ENCODE measurements around the gene SESN1.

SESN1 gene

DNA sequence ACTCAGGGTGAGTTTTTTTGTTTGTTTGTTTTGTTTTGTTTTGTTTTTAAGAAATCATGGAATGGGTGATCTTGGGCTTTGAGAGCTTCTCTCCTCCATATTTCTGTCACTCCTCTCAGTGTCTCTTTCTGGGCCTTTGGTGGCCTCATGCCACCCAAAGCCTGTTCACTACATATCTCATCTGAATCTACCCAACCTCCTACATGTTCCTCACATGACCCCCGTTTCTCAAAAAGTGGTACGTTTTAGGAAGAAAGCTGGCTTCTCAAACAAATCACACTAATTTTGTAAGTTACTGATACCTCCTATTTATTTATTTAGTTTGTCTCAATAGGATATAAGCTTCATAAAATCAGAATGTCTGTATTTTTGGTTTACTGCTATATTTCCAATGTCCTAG lies 80.0 kb downstream of the SESN1 start:
- H3K36me3 Mint-ChIP-seq (ENCODE audit: low read depth) = no peaks in the 10 kb centered on the region
- no peaks in the 10 kb centered on the region for H3K9me3 Mint-ChIP-seq
- peaks cover 13% of the 10 kb centered on the region for H3K4me1 Mint-ChIP-seq
- no peak for TF ChIP-seq CTCF (IDR thresholded peaks at IDR 0.05)
- H3K4me3 Mint-ChIP-seq = no peak overlapping the region
- H3K27me3 Mint-ChIP-seq (ENCODE audit: low read depth, poor library complexity) = no peaks in the 10 kb centered on the region
- DNase-seq = no peak
- H3K27ac Mint-ChIP-seq = no peak overlapping the region

GRCh38 chr6:109013656-109014305 lies 80.9 kb downstream of the SESN1 start:
- H3K9me3 Mint-ChIP-seq = no peaks in the 10 kb centered on the region
- H3K4me1 Mint-ChIP-seq = peaks cover 15% of the 10 kb centered on the region
- H3K36me3 Mint-ChIP-seq (ENCODE audit: low read depth) = no peaks in the 10 kb centered on the region
- no peak overlapping the region for H3K4me3 Mint-ChIP-seq
- TF ChIP-seq CTCF (IDR thresholded peaks at IDR 0.05) = no peak
- H3K27me3 Mint-ChIP-seq (ENCODE audit: low read depth, poor library complexity) = peaks cover under 1% of the 10 kb centered on the region
- no peak for DNase-seq
- no peak overlapping the region for H3K27ac Mint-ChIP-seq

GRCh38 chr6:109010705-109011102 lies 83.9 kb downstream of the SESN1 start:
- no peak overlapping the region for H3K27ac Mint-ChIP-seq
- peaks cover 3% of the 10 kb centered on the region for H3K27me3 Mint-ChIP-seq (ENCODE audit: low read depth, poor library complexity)
- no peaks in the 10 kb centered on the region for H3K9me3 Mint-ChIP-seq
- H3K36me3 Mint-ChIP-seq (ENCODE audit: low read depth) = no peaks in the 10 kb centered on the region
- peak overlapping the region; percentile 93 for H3K4me3 Mint-ChIP-seq
- DNase-seq = no peak
- TF ChIP-seq CTCF (IDR thresholded peaks at IDR 0.05) = no peak
- peaks cover 33% of the 10 kb centered on the region for H3K4me1 Mint-ChIP-seq

GRCh38 chr6:109009962-109010704 lies 84.5 kb downstream of the SESN1 start:
- Mint-ChIP-seq H3K27ac (no peak overlapping the region), H3K36me3 (ENCODE audit: low read depth) (no peaks in the 10 kb centered on the region), H3K4me1 (peaks cover 30% of the 10 kb centered on the region), H3K9me3 (no peaks in the 10 kb centered on the region), H3K4me3 (peak overlapping the region; percentile 93), H3K27me3 (ENCODE audit: low read depth, poor library complexity) (peaks cover 3% of the 10 kb centered on the region)
- no peak for TF ChIP-seq CTCF (IDR thresholded peaks at IDR 0.05)
- no peak for DNase-seq

DNA sequence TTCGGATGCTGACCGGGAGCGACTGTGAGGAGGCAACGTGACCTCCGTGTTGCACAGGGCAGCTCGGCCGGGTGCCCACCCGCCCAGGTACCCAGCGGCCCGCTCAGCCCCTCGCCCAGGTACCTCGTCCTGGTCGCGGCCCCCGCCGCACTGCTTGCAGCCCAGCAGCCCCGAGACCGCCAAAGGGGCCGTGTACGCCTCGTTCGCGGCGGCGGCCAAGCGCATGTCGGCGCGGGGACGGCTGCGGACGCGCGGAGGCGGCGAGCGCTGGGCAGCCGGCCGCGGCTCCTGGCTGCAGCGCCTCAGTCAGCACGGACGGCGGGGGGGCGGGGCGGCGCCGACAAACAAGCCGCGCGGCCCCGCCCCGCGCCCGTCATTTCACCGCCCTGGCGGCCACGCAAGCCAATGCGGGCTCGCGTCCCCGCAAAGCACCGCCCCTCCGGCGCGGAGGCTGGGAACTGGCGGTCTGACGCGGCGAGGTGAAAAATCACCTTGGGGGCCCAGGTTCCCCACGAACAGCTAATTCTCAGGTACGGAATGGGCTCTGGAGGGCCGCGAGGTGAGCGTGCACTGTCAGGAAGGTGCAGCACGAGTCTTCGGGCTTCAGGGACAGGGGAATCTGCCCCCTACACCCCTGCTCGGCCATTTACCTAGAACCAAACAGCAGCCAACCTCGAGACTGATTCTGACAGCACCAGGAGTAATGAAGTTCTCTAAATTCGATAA lies 85.2 kb downstream of the SESN1 start:
- Mint-ChIP-seq H3K9me3 (no peaks in the 10 kb centered on the region), H3K27ac (peak overlapping the region; percentile 82), H3K4me1 (peaks cover 29% of the 10 kb centered on the region), H3K36me3 (ENCODE audit: low read depth) (no peaks in the 10 kb centered on the region), H3K27me3 (ENCODE audit: low read depth, poor library complexity) (peaks cover 3% of the 10 kb centered on the region), H3K4me3 (peak overlapping the region; percentile 94)
- DNase-seq = peak; percentile 97
- no peak for TF ChIP-seq CTCF (IDR thresholded peaks at IDR 0.05)

Data from nephron progenitor cell (in vitro differentiated cells).